H1 (cell line): ENCODE measurements around the gene TPMT. TPM values are rescaled to one million over a fixed set of nuclear protein-coding genes. Genes with fewer than 3 reads are reported as not detected.

Experiments
- EGR1 ChIP-seq: IDR thresholded peaks from 2 replicates; pipeline ENCODE4 v1.6.1; 2011; ENCODE audit warnings: low read depth, low read length, borderline replicate concordance
- FOSL1 ChIP-seq: IDR thresholded peaks from 2 replicates; pipeline ENCODE4 v1.6.1; 2011; ENCODE audit warnings: mild to moderate bottlenecking, low read depth, low read length, moderate library complexity; ENCODE audit not compliant: insufficient read depth
- JUN ChIP-seq: IDR thresholded peaks from 2 replicates; pipeline ENCODE4 v1.6.1; 2011; ENCODE audit warnings: low read depth, mild to moderate bottlenecking, improper control_type of control experiment, low read length
- KDM4A ChIP-seq: IDR thresholded peaks from one replicate; pipeline ENCODE4 v1.7.1; 2012; ENCODE audit warnings: low read depth, mild to moderate bottlenecking, moderate library complexity, low read length, inconsistent platforms; ENCODE audit not compliant: severe bottlenecking
- NRF1 ChIP-seq: IDR thresholded peaks from 2 replicates; pipeline ENCODE4 v1.6.1; 2011; ENCODE audit warnings: mild to moderate bottlenecking, low read depth, low read length, improper control_type of control experiment
- POLR2A ChIP-seq, 2 experiments: IDR thresholded peaks; 1 replicate in 1 of 2; 2 replicates in 1 of 2; pipeline ENCODE4 v1.6.1; 2011; ENCODE audit warnings: low read depth in 2 of 2, low read length in 2 of 2, mild to moderate bottlenecking in 2 of 2; ENCODE audit errors: control extremely low read depth in 1 of 2
- POLR2AphosphoS5 ChIP-seq: IDR thresholded peaks from 2 replicates; pipeline ENCODE4 v1.6.1; 2011; ENCODE audit warnings: low read depth, low read length
- SIX5 ChIP-seq: IDR thresholded peaks from 2 replicates; pipeline ENCODE4 v1.6.1; 2011; ENCODE audit warnings: mild to moderate bottlenecking, low read depth, low read length
- ZNF274 ChIP-seq: IDR thresholded peaks from 2 replicates; pipeline ENCODE4 v1.7.0; 2012; ENCODE audit warnings: low read length, borderline replicate concordance; ENCODE audit errors: extremely low read depth
- polyA plus RNA-seq, 7 experiments: library from polyadenylated mRNA; depleted of rRNA in 3 of 7; stranded (reverse) in 5 of 7; unstranded in 2 of 7; fragments of >200 nt in 5 of 7; fragments of 200-250 nt in 2 of 7; gene quantifications; 1 replicate in 5 of 7; 2 replicates in 1 of 7; 4 replicates in 1 of 7; pipeline versions ENCODE4 v1.2.1 to v1.2.3, GENCODE V29; 2011 to 2013; ENCODE audit warnings: missing spikeins in 2 of 7, mixed read lengths in 2 of 7
- total RNA-seq: library from RNA; stranded (reverse); fragmentation: NEBNext Ultra II Directional; extraction: Animal tissue kit (Norgen Biotek cat#: 25700); gene quantifications from 2 replicates; pipeline ENCODE4 v1.2.1, GENCODE V29; 2021
- TF ChIP-seq, protein P1 (sequence below), 3 experiments: IDR thresholded peaks; 1 replicate in 2 of 3; 2 replicates in 1 of 3; pipeline versions ENCODE4 v1.5.1 to v1.6.1; 2011; ENCODE audit warnings: low read length in 3 of 3, mild to moderate bottlenecking in 3 of 3, inconsistent platforms in 2 of 3, low read depth in 1 of 3, moderate library complexity in 1 of 3; ENCODE audit not compliant: insufficient read depth in 1 of 3; ENCODE audit errors: control extremely low read depth in 1 of 3

Gene TPMT
- total and polyA plus RNA-seq, 2 of the 8 experiments (the other 6 are each of a cell fraction or from before 2014, with no cell fraction given): 12.3 to 17.2 TPM

DNA sequence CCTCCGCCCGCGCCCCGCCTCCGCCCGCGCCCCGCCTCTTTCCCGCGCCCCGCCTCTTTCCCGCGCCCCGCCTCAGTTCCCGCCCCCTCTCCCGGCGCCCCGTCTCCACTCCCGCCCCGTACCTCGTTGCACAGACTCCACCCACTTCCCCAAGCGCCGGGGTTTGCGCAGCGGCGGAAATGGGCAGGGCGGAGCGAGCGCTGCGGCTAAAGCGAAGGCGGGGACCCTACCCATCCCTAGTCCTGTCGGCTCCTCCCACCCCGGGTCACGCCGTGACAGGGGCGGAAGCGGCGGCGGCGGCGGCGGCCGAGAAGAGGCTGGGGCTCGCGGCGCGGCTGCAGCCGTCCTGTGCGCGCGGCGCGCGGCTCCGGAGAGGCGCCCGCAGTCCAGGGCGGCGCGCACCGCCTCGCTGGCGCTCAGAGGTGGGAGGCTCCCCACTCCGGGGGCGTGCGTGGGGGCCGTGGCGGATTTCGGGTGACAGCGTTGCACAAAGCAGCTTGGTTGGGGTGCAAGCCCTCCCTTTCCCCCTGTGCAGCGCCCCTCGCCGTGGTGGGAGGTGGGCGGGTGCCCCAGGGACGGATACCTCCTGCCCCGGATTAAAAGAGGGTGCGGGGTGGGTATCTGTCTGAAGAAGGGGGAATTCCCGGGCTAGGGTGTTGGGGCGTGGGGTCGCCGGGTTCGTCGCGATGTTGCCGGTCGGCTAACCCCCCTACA is 430 bp upstream of the TPMT start, which contains the start of gene KDM1B (continued):
- TF ChIP-seq, protein P1, sequence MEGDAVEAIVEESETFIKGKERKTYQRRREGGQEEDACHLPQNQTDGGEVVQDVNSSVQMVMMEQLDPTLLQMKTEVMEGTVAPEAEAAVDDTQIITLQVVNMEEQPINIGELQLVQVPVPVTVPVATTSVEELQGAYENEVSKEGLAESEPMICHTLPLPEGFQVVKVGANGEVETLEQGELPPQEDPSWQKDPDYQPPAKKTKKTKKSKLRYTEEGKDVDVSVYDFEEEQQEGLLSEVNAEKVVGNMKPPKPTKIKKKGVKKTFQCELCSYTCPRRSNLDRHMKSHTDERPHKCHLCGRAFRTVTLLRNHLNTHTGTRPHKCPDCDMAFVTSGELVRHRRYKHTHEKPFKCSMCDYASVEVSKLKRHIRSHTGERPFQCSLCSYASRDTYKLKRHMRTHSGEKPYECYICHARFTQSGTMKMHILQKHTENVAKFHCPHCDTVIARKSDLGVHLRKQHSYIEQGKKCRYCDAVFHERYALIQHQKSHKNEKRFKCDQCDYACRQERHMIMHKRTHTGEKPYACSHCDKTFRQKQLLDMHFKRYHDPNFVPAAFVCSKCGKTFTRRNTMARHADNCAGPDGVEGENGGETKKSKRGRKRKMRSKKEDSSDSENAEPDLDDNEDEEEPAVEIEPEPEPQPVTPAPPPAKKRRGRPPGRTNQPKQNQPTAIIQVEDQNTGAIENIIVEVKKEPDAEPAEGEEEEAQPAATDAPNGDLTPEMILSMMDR (IDR thresholded peaks at IDR 0.05; ENCODE audit: control extremely low read depth in 1 of 3, insufficient read depth in 1 of 3, low read depth in 1 of 3, low read length in 3 of 3): no peak
- TF ChIP-seq POLR2AphosphoS5 (no peak), FOSL1 (no peak), KDM4A (peak; percentile 92), NRF1 (peak; percentile 24; the same call in 1 of the 2 replicates), EGR1 (0 out of 2 replicates have a peak, but pooled peaks have one; percentile 2), SIX5 (no peak), POLR2A (IDR thresholded peaks at IDR 0.05; ENCODE audit: control extremely low read depth in 1 of 2, low read depth in 2 of 2, low read length in 2 of 2) (no peak), ZNF274 (no peak), JUN (no peak)
